ENCODE data around the gene TIMM23B.
"Not testable (repeated sequence)": the region's sequence is repeated elsewhere in the genome, so short reads cannot be mapped to it uniquely, and the experiment has no call there.

Gene TIMM23B

GRCh38 chr10:49987207-49987606, 45.4 kb downstream of the TIMM23B start:
- not testable (repeated sequence) for DNase-seq

GRCh38 chr10:49988376-49988775, 46.5 kb downstream of the TIMM23B start, which contains the start of gene AGAP6:
AGAP6 (plus strand) TSS chr10:49988406; CDS start chr10:49988716, 310 bp downstream.
- not testable (repeated sequence) for DNase-seq

GRCh38 chr10:49995321-49995720, 53.5 kb downstream of the TIMM23B start:
- not testable (repeated sequence) for DNase-seq

- DNase-seq, result not testable (repeated sequence)
These were observed 72.2 kb downstream of the TIMM23B start for GRCh38 chr10:50014024-50014423.

DNA sequence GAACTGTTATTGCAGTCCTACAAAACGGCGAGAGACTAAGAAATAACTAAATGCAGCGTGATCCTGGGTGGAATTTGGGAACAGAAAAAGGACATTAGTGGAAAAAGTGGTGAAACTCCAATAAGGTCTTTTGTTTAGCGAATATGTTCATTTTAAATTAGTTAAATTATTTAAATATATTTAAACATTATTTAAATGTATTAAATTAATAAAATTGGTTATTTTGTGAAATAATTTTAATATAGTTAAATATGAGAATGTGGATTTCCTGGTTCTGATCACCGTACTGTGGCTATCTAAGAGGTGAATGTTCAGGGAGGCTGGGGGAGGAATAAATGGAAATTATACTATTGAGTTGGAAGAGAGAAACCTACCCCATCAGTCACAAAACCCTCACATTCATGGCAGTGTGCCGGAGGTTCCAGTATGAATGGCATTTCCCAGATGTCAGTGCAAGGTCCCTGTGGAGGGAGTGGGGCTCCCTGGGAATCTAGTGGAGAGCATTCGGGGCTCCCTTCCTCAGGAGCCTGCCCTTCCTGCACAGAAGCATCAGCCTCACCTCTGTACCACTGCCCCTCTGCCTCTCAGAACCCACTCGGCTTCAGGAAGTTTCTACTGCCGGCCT, 73.9 kb downstream of the TIMM23B start:
- not testable (repeated sequence) for DNase-seq

DNA sequence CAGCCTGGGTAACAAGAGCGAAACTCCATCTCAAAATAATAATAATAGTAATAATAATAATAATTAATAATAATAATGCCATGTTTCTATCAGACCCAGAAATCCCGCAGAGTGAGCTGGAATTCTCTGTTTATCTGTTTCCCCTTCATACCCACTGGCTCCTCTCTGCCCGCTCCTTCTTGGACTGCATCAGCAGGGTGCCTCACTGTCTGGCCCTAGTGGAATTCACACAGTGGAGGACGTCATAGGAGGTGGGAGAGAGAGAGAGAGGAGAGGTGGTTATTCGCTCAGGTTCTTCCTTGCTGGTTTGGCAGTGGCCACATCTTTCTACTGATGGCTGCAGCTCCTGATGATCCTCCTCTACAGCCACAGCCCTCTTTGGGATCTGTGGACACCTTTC, 75.1 kb downstream of the TIMM23B start:
- not testable (repeated sequence) for DNase-seq

DNA sequence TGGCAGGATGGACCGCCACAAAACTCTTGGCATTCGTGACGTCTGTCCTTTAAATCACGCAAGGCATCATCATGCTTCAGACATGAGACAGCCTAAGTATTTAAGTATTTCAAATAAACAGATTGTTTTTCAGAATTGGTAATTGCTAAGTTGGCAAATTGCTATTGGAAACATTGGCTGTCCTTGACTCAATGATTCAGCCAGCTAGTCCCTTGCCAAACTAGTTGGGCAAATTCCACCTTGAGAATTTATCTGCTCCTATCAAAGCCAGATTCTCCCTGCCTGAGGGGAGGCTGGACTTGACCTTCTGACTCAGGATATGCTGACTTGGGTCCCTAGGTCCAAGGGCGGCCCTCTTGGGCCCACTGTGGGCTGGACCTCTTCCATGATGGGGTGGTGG, 75.8 kb downstream of the TIMM23B start:
- not testable (repeated sequence) for DNase-seq

DNA sequence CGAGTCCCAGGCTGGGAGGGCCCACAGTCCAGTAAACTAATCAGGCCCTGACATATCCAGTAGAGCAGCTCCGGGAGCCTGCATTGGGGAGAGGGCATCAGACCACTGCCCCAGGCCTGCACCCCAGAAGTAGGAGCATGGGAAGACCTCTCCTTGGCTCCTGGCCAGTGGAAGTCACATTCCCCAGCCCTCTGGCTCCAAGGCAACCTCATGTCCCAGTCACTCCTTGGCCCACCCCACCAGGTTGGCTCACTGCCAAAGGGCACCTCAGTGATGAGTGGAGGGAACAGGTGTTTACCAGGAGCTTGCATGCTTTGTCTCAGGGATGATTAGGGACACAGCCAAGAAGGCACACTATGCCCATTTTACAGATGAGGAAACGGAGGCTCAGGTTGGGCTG, 77.4 kb downstream of the TIMM23B start:
- not testable (repeated sequence) for DNase-seq

GRCh38 chr10:50020451-50021024, 78.7 kb downstream of the TIMM23B start:
- DNase-seq, result not testable (repeated sequence)

DNA sequence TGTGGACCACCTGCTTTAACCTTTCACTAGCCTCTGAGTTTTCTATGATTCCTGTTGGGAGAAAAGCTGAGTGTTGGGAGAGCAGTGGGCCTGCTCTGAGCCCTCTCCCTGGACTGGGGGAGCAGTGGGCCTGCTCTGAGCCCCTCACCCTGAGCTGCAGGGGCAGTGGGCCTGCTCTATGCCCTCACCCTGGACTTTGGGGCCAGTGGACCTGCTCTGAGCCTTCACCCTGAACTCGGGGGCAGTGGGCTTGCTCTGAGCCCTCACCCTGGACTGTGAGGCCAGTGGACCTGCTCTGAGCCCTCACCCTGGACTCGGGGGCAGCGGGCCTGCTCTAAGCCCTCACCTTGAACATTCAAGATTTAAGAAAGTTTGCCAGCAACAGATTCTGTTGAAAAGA, 79.8 kb downstream of the TIMM23B start:
- DNase-seq, result no peak

Measured in T-helper 2 cell (primary cell).